ENCODE results near the gene FMNL2.

GRCh38 chr2:152466980-152467676, 132.2 kb downstream of the FMNL2 start:
- TF ChIP-seq EZH2 (IDR thresholded peaks at IDR 0.05; ENCODE audit: low read depth) (no peak), CTCF (conservative IDR thresholded peaks at IDR 0.05) (no peak)

Data from PC-9 (cell line).